GM23338 (cell line): ENCODE results near the gene C5orf34.

Source experiments
- CREB1 ChIP-seq: fragments of 250-450 bp; sonication (Bioruptor Pico); IDR thresholded peaks from 2 replicates; pipeline ENCODE4 v1.5.0; 2020; ENCODE audit warnings: low read depth, mild to moderate bottlenecking, moderate library complexity
- EZH2 ChIP-seq: fragments of 200-600 bp; sonication (generic); IDR thresholded peaks from one replicate; pipeline ENCODE4 v1.8.0; 2017; ENCODE audit warnings: antibody characterized with exemption, mild to moderate bottlenecking, low read depth; ENCODE audit not compliant: unreplicated experiment
- EZH2phosphoT487 ChIP-seq: fragments of 200-600 bp; sonication (generic); IDR thresholded peaks from one replicate; pipeline ENCODE4 v1.8.1; 2018; ENCODE audit warnings: antibody characterized with exemption; ENCODE audit not compliant: unreplicated experiment
- JUNB ChIP-seq: IDR thresholded peaks from one replicate; pipeline ENCODE4 v1.6.1; 2016; ENCODE audit warnings: antibody characterized with exemption; ENCODE audit not compliant: unreplicated experiment
- POLR2AphosphoS5 ChIP-seq: IDR thresholded peaks from 2 replicates; pipeline ENCODE4 v1.6.1; 2016; ENCODE audit warnings: antibody characterized with exemption, low read depth
- REST ChIP-seq: IDR thresholded peaks from one replicate; pipeline ENCODE4 v1.6.1; 2018; ENCODE audit warnings: antibody characterized with exemption; ENCODE audit not compliant: unreplicated experiment
- ZNF114 ChIP-seq: fragments of 250-450 bp; sonication (Bioruptor Pico); IDR thresholded peaks from 2 replicates; pipeline ENCODE4 v1.5.0; 2020; ENCODE audit warnings: mild to moderate bottlenecking, moderate library complexity
- TF ChIP-seq, protein P1 (sequence below), 2 experiments: fragments of 200-600 bp in 1 of 2; sonication (generic) in 1 of 2; conservative IDR thresholded peaks; 2 replicates each; pipeline versions ENCODE4 v1.5.1 to v1.6.1; 2016 to 2017; ENCODE audit warnings: antibody characterized with exemption in 2 of 2, low read depth in 2 of 2, mild to moderate bottlenecking in 2 of 2, moderate library complexity in 1 of 2
- TF ChIP-seq, protein P2 (sequence below): IDR thresholded peaks from 2 replicates; pipeline ENCODE4 v1.6.1; 2016; ENCODE audit warnings: antibody characterized with exemption

DNA sequence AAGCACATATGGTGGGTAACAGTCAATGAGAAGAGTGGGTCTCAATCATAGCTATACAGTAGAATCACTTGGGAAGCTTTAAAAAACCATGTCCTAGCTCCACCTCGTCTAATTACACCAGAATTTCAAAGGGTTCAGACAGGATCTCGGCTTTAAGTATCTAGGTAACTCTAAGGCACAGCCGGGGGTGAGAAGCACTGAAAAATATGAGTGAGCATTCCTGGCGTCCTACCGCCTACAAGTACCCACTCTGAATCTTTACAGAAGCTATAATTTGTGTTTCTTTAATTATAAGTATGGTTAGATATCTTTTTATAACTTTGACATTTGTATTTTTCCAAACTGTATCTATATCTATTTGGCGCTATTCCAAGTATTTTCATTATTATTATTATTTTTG, 25.8 kb upstream of the C5orf34 start:
- TF ChIP-seq, protein P1, sequence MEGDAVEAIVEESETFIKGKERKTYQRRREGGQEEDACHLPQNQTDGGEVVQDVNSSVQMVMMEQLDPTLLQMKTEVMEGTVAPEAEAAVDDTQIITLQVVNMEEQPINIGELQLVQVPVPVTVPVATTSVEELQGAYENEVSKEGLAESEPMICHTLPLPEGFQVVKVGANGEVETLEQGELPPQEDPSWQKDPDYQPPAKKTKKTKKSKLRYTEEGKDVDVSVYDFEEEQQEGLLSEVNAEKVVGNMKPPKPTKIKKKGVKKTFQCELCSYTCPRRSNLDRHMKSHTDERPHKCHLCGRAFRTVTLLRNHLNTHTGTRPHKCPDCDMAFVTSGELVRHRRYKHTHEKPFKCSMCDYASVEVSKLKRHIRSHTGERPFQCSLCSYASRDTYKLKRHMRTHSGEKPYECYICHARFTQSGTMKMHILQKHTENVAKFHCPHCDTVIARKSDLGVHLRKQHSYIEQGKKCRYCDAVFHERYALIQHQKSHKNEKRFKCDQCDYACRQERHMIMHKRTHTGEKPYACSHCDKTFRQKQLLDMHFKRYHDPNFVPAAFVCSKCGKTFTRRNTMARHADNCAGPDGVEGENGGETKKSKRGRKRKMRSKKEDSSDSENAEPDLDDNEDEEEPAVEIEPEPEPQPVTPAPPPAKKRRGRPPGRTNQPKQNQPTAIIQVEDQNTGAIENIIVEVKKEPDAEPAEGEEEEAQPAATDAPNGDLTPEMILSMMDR (conservative IDR thresholded peaks at IDR 0.05; ENCODE audit: low read depth in 2 of 2) = no peak
- no peak for TF ChIP-seq CREB1 (CRISPR knock-in tag)
- TF ChIP-seq REST = no peak
- TF ChIP-seq, protein P2, sequence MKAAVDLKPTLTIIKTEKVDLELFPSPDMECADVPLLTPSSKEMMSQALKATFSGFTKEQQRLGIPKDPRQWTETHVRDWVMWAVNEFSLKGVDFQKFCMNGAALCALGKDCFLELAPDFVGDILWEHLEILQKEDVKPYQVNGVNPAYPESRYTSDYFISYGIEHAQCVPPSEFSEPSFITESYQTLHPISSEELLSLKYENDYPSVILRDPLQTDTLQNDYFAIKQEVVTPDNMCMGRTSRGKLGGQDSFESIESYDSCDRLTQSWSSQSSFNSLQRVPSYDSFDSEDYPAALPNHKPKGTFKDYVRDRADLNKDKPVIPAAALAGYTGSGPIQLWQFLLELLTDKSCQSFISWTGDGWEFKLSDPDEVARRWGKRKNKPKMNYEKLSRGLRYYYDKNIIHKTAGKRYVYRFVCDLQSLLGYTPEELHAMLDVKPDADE = no peak
- TF ChIP-seq POLR2AphosphoS5 = no peak
- TF ChIP-seq EZH2phosphoT487 = no peak
- no peak for TF ChIP-seq ZNF114
- no peak for TF ChIP-seq JUNB
- no peak for TF ChIP-seq EZH2
